Smooth muscle cell (in vitro differentiated cells): Measurements from ENCODE around the gene MAP1LC3B. TPM values are rescaled to one million over a fixed set of nuclear protein-coding genes. Genes with fewer than 3 reads are reported as not detected.

Source experiments
- DNase-seq: peaks from one replicate; lab custom pipeline; 2025; ENCODE audit not compliant: unreplicated experiment; lab: John Stamatoyannopoulos, UW
- H2AFZ ChIP-seq: fragments of 200-600 bp; sonication (generic); 2 replicates; pipeline ENCODE4 v1.6.0; 2016; ENCODE audit warnings: antibody characterized with exemption, low read depth, mild to moderate bottlenecking
- H3F3A ChIP-seq: fragments of 200-600 bp; sonication (generic); 2 replicates; pipeline ENCODE4 v1.6.0; 2017; ENCODE audit warnings: antibody characterized with exemption, low read depth
- H3K27ac ChIP-seq: fragments of 200-600 bp; sonication (generic); 2 replicates; pipeline ENCODE4 v1.5.1; 2016; ENCODE audit warnings: low read depth, mild to moderate bottlenecking
- H3K27me3 ChIP-seq: fragments of 200-600 bp; sonication (generic); 2 replicates; pipeline ENCODE4 v1.6.1; 2016; ENCODE audit warnings: low read depth, mild to moderate bottlenecking
- H3K36me3 ChIP-seq: fragments of 200-600 bp; sonication (generic); 2 replicates; pipeline ENCODE4 v1.5.1; 2016; ENCODE audit warnings: low read depth
- H3K4me1 ChIP-seq: fragments of 200-600 bp; sonication (generic); 2 replicates; pipeline ENCODE4 v1.5.1; 2016; ENCODE audit warnings: low read depth
- H3K4me2 ChIP-seq: fragments of 200-600 bp; sonication (generic); 2 replicates; pipeline ENCODE4 v1.6.0; 2016; ENCODE audit warnings: mild to moderate bottlenecking
- H3K4me3 ChIP-seq: fragments of 200-600 bp; sonication (generic); 2 replicates; pipeline ENCODE4 v1.5.1; 2016; ENCODE audit warnings: mild to moderate bottlenecking
- H3K79me2 ChIP-seq: fragments of 200-600 bp; sonication (generic); 2 replicates; pipeline ENCODE4 v1.6.0; 2016; ENCODE audit warnings: low read depth, mild to moderate bottlenecking
- H3K9ac ChIP-seq: fragments of 200-600 bp; sonication (generic); 2 replicates; pipeline ENCODE4 v1.6.0; 2016; ENCODE audit warnings: low read depth
- H3K9me3 ChIP-seq: fragments of 200-600 bp; sonication (generic); replicated peaks from 2 replicates; pipeline ENCODE4 v1.5.1; 2016; ENCODE audit warnings: low read depth
- H4K20me1 ChIP-seq: fragments of 200-600 bp; sonication (generic); 2 replicates; pipeline ENCODE4 v1.6.0; 2016; ENCODE audit warnings: low read depth
- WGBS: methylation state at CpG from one replicate; pipeline ENCODE4 v1.1.7; 2016; ENCODE audit warnings: low lambda C conversion rate; 5-methylcytosine and 5-hydroxymethylcytosine counted together
- polyA plus RNA-seq: library from polyadenylated mRNA; unstranded; fragments of >200 nt; fragmentation: Nextera tagmentation; extraction: Ambion mirVana; gene quantifications from 2 replicates; pipeline ENCODE4 v1.2.1, GENCODE V29; 2016
- total RNA-seq: library from RNA; depleted of rRNA; stranded (reverse); fragments of >200 nt; gene quantifications from 2 replicates; pipeline ENCODE4 v1.2.3, GENCODE V29; 2014
- TF ChIP-seq, protein P1 (sequence below): fragments of 200-600 bp; sonication (generic); IDR thresholded peaks from 2 replicates; pipeline ENCODE4 v1.5.1; 2017; ENCODE audit warnings: borderline replicate concordance, mild to moderate bottlenecking, antibody characterized with exemption; ENCODE audit not compliant: insufficient read depth, poor library complexity, severe bottlenecking

MAP1LC3B gene
- total and polyA plus RNA-seq, 2 experiments from 2014 or later, result 77.5 to 107 TPM

GRCh38 chr16:87369117-87369765, 22.9 kb upstream of the MAP1LC3B start:
- Histone ChIP-seq H3K36me3 (no peaks in the 10 kb centered on the region), H2AFZ (no peak overlapping the region), H3F3A (no peaks in the 10 kb centered on the region), H3K79me2 (peaks cover 51% of the 10 kb centered on the region), H3K4me3 (no peak overlapping the region), H3K9ac (no peak overlapping the region), H3K4me2 (no peak overlapping the region), H3K27me3 (no peaks in the 10 kb centered on the region), H3K27ac (no peak overlapping the region), H3K9me3 (no peaks in the 10 kb centered on the region), H3K4me1 (no peaks in the 10 kb centered on the region), H4K20me1 (peaks cover 98% of the 10 kb centered on the region)
- TF ChIP-seq, protein P1, sequence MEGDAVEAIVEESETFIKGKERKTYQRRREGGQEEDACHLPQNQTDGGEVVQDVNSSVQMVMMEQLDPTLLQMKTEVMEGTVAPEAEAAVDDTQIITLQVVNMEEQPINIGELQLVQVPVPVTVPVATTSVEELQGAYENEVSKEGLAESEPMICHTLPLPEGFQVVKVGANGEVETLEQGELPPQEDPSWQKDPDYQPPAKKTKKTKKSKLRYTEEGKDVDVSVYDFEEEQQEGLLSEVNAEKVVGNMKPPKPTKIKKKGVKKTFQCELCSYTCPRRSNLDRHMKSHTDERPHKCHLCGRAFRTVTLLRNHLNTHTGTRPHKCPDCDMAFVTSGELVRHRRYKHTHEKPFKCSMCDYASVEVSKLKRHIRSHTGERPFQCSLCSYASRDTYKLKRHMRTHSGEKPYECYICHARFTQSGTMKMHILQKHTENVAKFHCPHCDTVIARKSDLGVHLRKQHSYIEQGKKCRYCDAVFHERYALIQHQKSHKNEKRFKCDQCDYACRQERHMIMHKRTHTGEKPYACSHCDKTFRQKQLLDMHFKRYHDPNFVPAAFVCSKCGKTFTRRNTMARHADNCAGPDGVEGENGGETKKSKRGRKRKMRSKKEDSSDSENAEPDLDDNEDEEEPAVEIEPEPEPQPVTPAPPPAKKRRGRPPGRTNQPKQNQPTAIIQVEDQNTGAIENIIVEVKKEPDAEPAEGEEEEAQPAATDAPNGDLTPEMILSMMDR, result no peak
- DNase-seq, result no peak
- WGBS, result 96% methylated on average over 14 of the region's 14 CpGs

GRCh38 chr16:87369796-87370719, 22.1 kb upstream of the MAP1LC3B start:
- peaks cover 98% of the 10 kb centered on the region for H4K20me1 ChIP-seq
- no peak overlapping the region for H3K27ac ChIP-seq
- H3K4me3 ChIP-seq, result no peak overlapping the region
- H3K9me3 ChIP-seq, result no peaks in the 10 kb centered on the region
- 92% methylated on average over 16 of the region's 16 CpGs for WGBS
- no peaks in the 10 kb centered on the region for H3K27me3 ChIP-seq
- peaks cover 59% of the 10 kb centered on the region for H3K79me2 ChIP-seq
- DNase-seq, result no peak
- no peaks in the 10 kb centered on the region for H3K36me3 ChIP-seq
- no peak overlapping the region for H2AFZ ChIP-seq
- no peak overlapping the region for H3K4me2 ChIP-seq
- H3F3A ChIP-seq, result no peaks in the 10 kb centered on the region
- no peak overlapping the region for H3K9ac ChIP-seq
- H3K4me1 ChIP-seq, result no peaks in the 10 kb centered on the region
- TF ChIP-seq, protein P1, result no peak

- Histone ChIP-seq H3K27me3 (no peaks in the 10 kb centered on the region), H3K4me2 (no peak overlapping the region), H3K9me3 (no peaks in the 10 kb centered on the region), H3F3A (no peaks in the 10 kb centered on the region), H3K9ac (no peak overlapping the region), H3K4me3 (no peak overlapping the region), H3K27ac (no peak overlapping the region), H3K36me3 (no peaks in the 10 kb centered on the region), H3K4me1 (no peaks in the 10 kb centered on the region), H3K79me2 (peaks cover 72% of the 10 kb centered on the region), H4K20me1 (peaks cover 98% of the 10 kb centered on the region), H2AFZ (no peak overlapping the region)
- TF ChIP-seq, protein P1, result no peak
- no peak for DNase-seq
- WGBS, result 76% methylated on average over 20 of the region's 20 CpGs
Observed at GRCh38 chr16:87371261-87371866, 20.8 kb upstream of the MAP1LC3B start.
